ENCODE results near the gene CAPN5.

Gene CAPN5

GRCh38 chr11:77110836-77111235, 44.1 kb downstream of the CAPN5 start:
- DNase-seq (ENCODE audit: low read depth): no peak
- no peak for TF ChIP-seq CTCF (IDR thresholded peaks at IDR 0.05; ENCODE audit: insufficient read depth, low read depth, low read length, missing control alignments)
- H3K4me3 ChIP-seq (ENCODE audit: low read depth, low read length): no peak overlapping the region

- TF ChIP-seq CTCF (IDR thresholded peaks at IDR 0.05; ENCODE audit: insufficient read depth, low read depth, low read length, missing control alignments): no peak
- H3K4me3 ChIP-seq (ENCODE audit: low read depth, low read length): no peak overlapping the region
- no peak for DNase-seq (ENCODE audit: low read depth)
Observed at GRCh38 chr11:77111277-77111676, 44.5 kb downstream of the CAPN5 start.

GRCh38 chr11:77111946-77112345, 45.2 kb downstream of the CAPN5 start:
- no peak for DNase-seq (ENCODE audit: low read depth)
- TF ChIP-seq CTCF (IDR thresholded peaks at IDR 0.05; ENCODE audit: insufficient read depth, low read depth, low read length, missing control alignments): no peak
- no peak overlapping the region for H3K4me3 ChIP-seq (ENCODE audit: low read depth, low read length)

GRCh38 chr11:77112641-77113381, 46.0 kb downstream of the CAPN5 start:
- TF ChIP-seq CTCF (IDR thresholded peaks at IDR 0.05; ENCODE audit: insufficient read depth, low read depth, low read length, missing control alignments): no peak
- no peak for DNase-seq (ENCODE audit: low read depth)
- H3K4me3 ChIP-seq (ENCODE audit: low read depth, low read length): no peak overlapping the region

GRCh38 chr11:77113382-77114088, 46.8 kb downstream of the CAPN5 start:
- peak; percentile 39 for TF ChIP-seq CTCF (IDR thresholded peaks at IDR 0.05; ENCODE audit: insufficient read depth, low read depth, low read length, missing control alignments)
- H3K4me3 ChIP-seq (ENCODE audit: low read depth, low read length): no peak overlapping the region
- DNase-seq (ENCODE audit: low read depth): peak; percentile 12

GRCh38 chr11:77114089-77114463, 47.3 kb downstream of the CAPN5 start:
- TF ChIP-seq CTCF (IDR thresholded peaks at IDR 0.05; ENCODE audit: insufficient read depth, low read depth, low read length, missing control alignments): no peak
- DNase-seq (ENCODE audit: low read depth): no peak
- no peak overlapping the region for H3K4me3 ChIP-seq (ENCODE audit: low read depth, low read length)
